ENCODE results near the gene FAM110D.

FAM110D gene

GRCh38 chr1:26158908-26159742 lies at the start of gene FAM110D:
Gene FAM110D, plus strand, starts transcription at chr1:26159079. Its CDS starts 2,213 bp downstream, at chr1:26161292.
- TF ChIP-seq CTCF (conservative IDR thresholded peaks at IDR 0.05; ENCODE audit: low read length) (no peak), EZH2phosphoT487 (IDR thresholded peaks at IDR 0.05; ENCODE audit: borderline replicate concordance) (no peak)
- Histone ChIP-seq H3K79me2 (ENCODE audit: insufficient read depth, low read length) (peaks cover 32% of the 10 kb centered on the region), H3F3A (ENCODE audit: low read depth) (no peaks in the 10 kb centered on the region), H3K9me2 (replicated peaks; ENCODE audit: low read depth, low read length) (no peaks in the 10 kb centered on the region), H3K4me1 (ENCODE audit: insufficient read depth, low read length, poor library complexity, severe bottlenecking) (peaks cover 67% of the 10 kb centered on the region), H3K27me3 (ENCODE audit: insufficient read depth, low read length, poor library complexity, severe bottlenecking) (no peaks in the 10 kb centered on the region), H4K20me1 (ENCODE audit: insufficient read depth, low read length, poor library complexity, severe bottlenecking) (no peaks in the 10 kb centered on the region), H3K9me3 (ENCODE audit: insufficient read depth, low read depth, low read length) (no peaks in the 10 kb centered on the region), H3K36me3 (ENCODE audit: insufficient read depth, low read length) (no peaks in the 10 kb centered on the region), H3K4me3 (ENCODE audit: low read length, poor library complexity, severe bottlenecking) (peak within 1 kb of the TSS; percentile 76), H3K9ac (ENCODE audit: low read depth, low read length, poor library complexity, severe bottlenecking) (peak within 1 kb of the TSS; percentile 90), H2AFZ (ENCODE audit: low read length) (no peak within 1 kb of the TSS), H3K4me2 (ENCODE audit: low read depth, low read length, poor library complexity, severe bottlenecking) (peak within 1 kb of the TSS; percentile 98)

- Histone ChIP-seq H3K36me3 (ENCODE audit: insufficient read depth, low read length) (peaks cover 6% of the 10 kb centered on the region; the same call in 1 of the 2 replicates), H2AFZ (ENCODE audit: low read length) (no peak overlapping the region), H3K27me3 (ENCODE audit: insufficient read depth, low read length, poor library complexity, severe bottlenecking) (no peaks in the 10 kb centered on the region), H3K4me3 (ENCODE audit: low read length, poor library complexity, severe bottlenecking) (peak overlapping the region; percentile 85), H3K79me2 (ENCODE audit: insufficient read depth, low read length) (peaks cover 39% of the 10 kb centered on the region), H3K9me3 (ENCODE audit: insufficient read depth, low read depth, low read length) (no peaks in the 10 kb centered on the region), H3K4me2 (ENCODE audit: low read depth, low read length, poor library complexity, severe bottlenecking) (peak overlapping the region; percentile 87), H3K4me1 (ENCODE audit: insufficient read depth, low read length, poor library complexity, severe bottlenecking) (peaks cover 31% of the 10 kb centered on the region), H3K9me2 (replicated peaks; ENCODE audit: low read depth, low read length) (no peaks in the 10 kb centered on the region), H3F3A (ENCODE audit: low read depth) (no peaks in the 10 kb centered on the region), H4K20me1 (ENCODE audit: insufficient read depth, low read length, poor library complexity, severe bottlenecking) (peaks cover 9% of the 10 kb centered on the region), H3K9ac (ENCODE audit: low read depth, low read length, poor library complexity, severe bottlenecking) (peak overlapping the region; percentile 89)
- TF ChIP-seq CTCF (conservative IDR thresholded peaks at IDR 0.05; ENCODE audit: low read length) (no peak), EZH2phosphoT487 (IDR thresholded peaks at IDR 0.05; ENCODE audit: borderline replicate concordance) (no peak)
These were observed 49.4 kb upstream of the FAM110D start for GRCh38 chr1:26109229-26110164.

GRCh38 chr1:26110731-26111529 lies 47.9 kb upstream of the FAM110D start:
- Histone ChIP-seq H3K79me2 (ENCODE audit: insufficient read depth, low read length) (peaks cover 54% of the 10 kb centered on the region), H3K27me3 (ENCODE audit: insufficient read depth, low read length, poor library complexity, severe bottlenecking) (no peaks in the 10 kb centered on the region), H3K9ac (ENCODE audit: low read depth, low read length, poor library complexity, severe bottlenecking) (peak overlapping the region; percentile 89), H2AFZ (ENCODE audit: low read length) (peak overlapping the region; percentile 84), H3K4me2 (ENCODE audit: low read depth, low read length, poor library complexity, severe bottlenecking) (peak overlapping the region; percentile 87), H3K36me3 (ENCODE audit: insufficient read depth, low read length) (peaks cover 10% of the 10 kb centered on the region; the same call in 1 of the 2 replicates), H3F3A (ENCODE audit: low read depth) (no peaks in the 10 kb centered on the region), H3K9me2 (replicated peaks; ENCODE audit: low read depth, low read length) (no peaks in the 10 kb centered on the region), H3K4me3 (ENCODE audit: low read length, poor library complexity, severe bottlenecking) (peak overlapping the region; percentile 85), H3K9me3 (ENCODE audit: insufficient read depth, low read depth, low read length) (no peaks in the 10 kb centered on the region), H4K20me1 (ENCODE audit: insufficient read depth, low read length, poor library complexity, severe bottlenecking) (peaks cover 9% of the 10 kb centered on the region), H3K4me1 (ENCODE audit: insufficient read depth, low read length, poor library complexity, severe bottlenecking) (peaks cover 31% of the 10 kb centered on the region)
- TF ChIP-seq CTCF (conservative IDR thresholded peaks at IDR 0.05; ENCODE audit: low read length) (no peak), EZH2phosphoT487 (IDR thresholded peaks at IDR 0.05; ENCODE audit: borderline replicate concordance) (no peak)

All from Loucy (cell line).